Hepatocyte (in vitro differentiated cells): ENCODE data around the gene RFXAP.
"Not testable (repeated sequence)": the region's sequence is repeated elsewhere in the genome, so short reads cannot be mapped to it uniquely, and the experiment has no call there.

Source experiments
- CTCF ChIP-seq: fragments of 200-600 bp; sonication (generic); IDR thresholded peaks from 2 replicates; pipeline ENCODE4 v1.5.1; 2016; ENCODE audit warnings: antibody characterized with exemption, mild to moderate bottlenecking; ENCODE audit not compliant: poor library complexity
- EZH2 ChIP-seq: fragments of 200-600 bp; sonication (generic); IDR thresholded peaks from 2 replicates; pipeline ENCODE4 v1.6.1; 2016; ENCODE audit warnings: antibody characterized with exemption, mild to moderate bottlenecking, borderline replicate concordance
- EZH2phosphoT487 ChIP-seq: fragments of 200-600 bp; sonication (generic); IDR thresholded peaks from one replicate; pipeline ENCODE4 v1.6.1; 2018; ENCODE audit warnings: antibody characterized with exemption, mild to moderate bottlenecking, low read depth, moderate library complexity; ENCODE audit not compliant: unreplicated experiment, severe bottlenecking

- TF ChIP-seq CTCF, EZH2, EZH2phosphoT487: not testable (repeated sequence)
Observed at GRCh38 chr13:36786175-36786574, 32.8 kb upstream of the RFXAP start.
